Uterus (tissue), 4 donors: Measurements from ENCODE around the gene ZNF283. TPM values are rescaled to one million over a fixed set of nuclear protein-coding genes. Genes with fewer than 3 reads are reported as not detected.

Experiments used
- DNase-seq, 2 donors: peaks; one replicate each; pipeline ENCODE4 v3.0.0-alpha.2; 2019 to 2020
- H3K27ac ChIP-seq, 2 donors: fragments of 200-600 bp; sonication (generic); 1 replicate in 1 of 2; 2 replicates in 1 of 2; pipeline ENCODE4 v1.5.1; 2016 to 2018
- H3K27me3 ChIP-seq, 2 donors: fragments of 200-600 bp; sonication (generic); one replicate each; pipeline ENCODE4 v1.5.1; 2018 to 2019; ENCODE audit warnings: control low read depth in 1 of 2
- H3K36me3 ChIP-seq, 2 donors: fragments of 200-600 bp; sonication (generic); one replicate each; pipeline ENCODE4 v1.5.1; 2019; ENCODE audit warnings: control low read depth in 1 of 2
- H3K4me1 ChIP-seq, 2 donors: fragments of 200-600 bp; sonication (generic); one replicate each; pipeline ENCODE4 v1.5.1; 2018 to 2019; ENCODE audit warnings: control low read depth in 1 of 2
- H3K4me3 ChIP-seq, 2 donors: fragments of 200-600 bp; sonication (generic); 1 replicate in 1 of 2; 2 replicates in 1 of 2; pipeline ENCODE4 v1.5.1; 2018 to 2019; ENCODE audit warnings: mild to moderate bottlenecking in 1 of 2
- H3K9me3 ChIP-seq, 2 donors: fragments of 200-600 bp; sonication (generic); one replicate each; pipeline ENCODE4 v1.5.1; 2019; ENCODE audit warnings: control low read depth in 1 of 2
- POLR2A ChIP-seq, 2 donors: fragments of 450-650 bp; IDR thresholded peaks; one replicate each; pipeline ENCODE4 v1.6.1; 2016; ENCODE audit warnings: antibody characterized with exemption in 2 of 2, mild to moderate bottlenecking in 1 of 2, moderate library complexity in 1 of 2
- intact Hi-C: fragments of 100-400 bp; cut with DNase I; formaldehyde crosslinking; loops from one replicate; pipeline ENCODE4 v1.15.1; 2023; ENCODE audit warnings: low total_unique reads
- total RNA-seq, 4 donors: library from RNA; depleted of rRNA in 3 of 4; stranded (reverse); fragments of >200 nt in 3 of 4; gene quantifications; one replicate each; pipeline versions ENCODE4 v1.1.0 to v1.2.4, GENCODE V29; 2014 to 2023
- TF ChIP-seq, protein P1 (sequence below), 4 experiments: fragments of 200-600 bp in 2 of 4; fragments of 450-650 bp in 2 of 4; sonication (generic) in 2 of 4; IDR thresholded peaks; one replicate each; pipeline ENCODE4 v1.5.1; 2016 to 2019; ENCODE audit warnings: antibody characterized with exemption in 4 of 4, mild to moderate bottlenecking in 2 of 4, moderate library complexity in 1 of 4
- donor health status: DM: yes; HTN: yes; CAD: no.

Gene ZNF283
- total RNA-seq, 4 donors from 2014 or later, result 1.8 to 52.6 (median 14.1) TPM

GRCh38 chr19:43789029-43789428 is 38.1 kb upstream of the ZNF283 start:
- no peak for DNase-seq
- Histone ChIP-seq H3K4me3 (no peak overlapping the region), H3K4me1 (no peaks in the 10 kb centered on the region), H3K27me3 (no peaks in the 10 kb centered on the region), H3K27ac (no peak overlapping the region), H3K36me3 (no peaks in the 10 kb centered on the region), H3K9me3 (no peaks in the 10 kb centered on the region)
- TF ChIP-seq, protein P1, sequence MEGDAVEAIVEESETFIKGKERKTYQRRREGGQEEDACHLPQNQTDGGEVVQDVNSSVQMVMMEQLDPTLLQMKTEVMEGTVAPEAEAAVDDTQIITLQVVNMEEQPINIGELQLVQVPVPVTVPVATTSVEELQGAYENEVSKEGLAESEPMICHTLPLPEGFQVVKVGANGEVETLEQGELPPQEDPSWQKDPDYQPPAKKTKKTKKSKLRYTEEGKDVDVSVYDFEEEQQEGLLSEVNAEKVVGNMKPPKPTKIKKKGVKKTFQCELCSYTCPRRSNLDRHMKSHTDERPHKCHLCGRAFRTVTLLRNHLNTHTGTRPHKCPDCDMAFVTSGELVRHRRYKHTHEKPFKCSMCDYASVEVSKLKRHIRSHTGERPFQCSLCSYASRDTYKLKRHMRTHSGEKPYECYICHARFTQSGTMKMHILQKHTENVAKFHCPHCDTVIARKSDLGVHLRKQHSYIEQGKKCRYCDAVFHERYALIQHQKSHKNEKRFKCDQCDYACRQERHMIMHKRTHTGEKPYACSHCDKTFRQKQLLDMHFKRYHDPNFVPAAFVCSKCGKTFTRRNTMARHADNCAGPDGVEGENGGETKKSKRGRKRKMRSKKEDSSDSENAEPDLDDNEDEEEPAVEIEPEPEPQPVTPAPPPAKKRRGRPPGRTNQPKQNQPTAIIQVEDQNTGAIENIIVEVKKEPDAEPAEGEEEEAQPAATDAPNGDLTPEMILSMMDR (IDR thresholded peaks at IDR 0.05), result no peak
- TF ChIP-seq POLR2A (IDR thresholded peaks at IDR 0.05), result no peak
- intact Hi-C loops, result no loop called here

- intact Hi-C loops, result no loop called here
- no peaks in the 10 kb centered on the region for H3K9me3 ChIP-seq
- H3K4me3 ChIP-seq, result no peak overlapping the region
- H3K4me1 ChIP-seq, result no peaks in the 10 kb centered on the region
- H3K27ac ChIP-seq, result no peak overlapping the region
- no peaks in the 10 kb centered on the region for H3K27me3 ChIP-seq
- DNase-seq, result no peak
- TF ChIP-seq, protein P1 (IDR thresholded peaks at IDR 0.05), result no peak
- TF ChIP-seq POLR2A (IDR thresholded peaks at IDR 0.05), result no peak
- H3K36me3 ChIP-seq, result no peaks in the 10 kb centered on the region
Observed at GRCh38 chr19:43790587-43790986, 36.5 kb upstream of the ZNF283 start.

DNA sequence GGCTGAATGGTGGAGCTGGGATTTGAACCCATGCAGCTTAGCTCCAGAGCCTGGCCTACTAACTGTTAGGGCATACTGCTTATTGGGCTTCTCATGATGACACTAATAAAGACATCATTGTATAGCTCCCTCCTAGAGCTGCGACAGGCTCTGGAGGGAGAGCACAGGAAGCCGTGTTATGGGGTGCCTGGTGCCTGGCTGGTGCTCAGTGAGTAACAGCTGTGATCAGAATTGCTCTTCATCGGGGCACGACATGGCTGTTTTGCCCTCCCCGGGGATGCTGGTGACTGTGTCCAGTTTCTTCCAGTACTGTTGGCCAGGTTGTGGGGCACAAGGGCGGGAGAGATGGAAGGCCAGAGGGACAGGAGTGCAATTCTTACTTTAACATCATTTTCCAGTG is 30.0 kb upstream of the ZNF283 start:
- Histone ChIP-seq H3K27me3 (no peaks in the 10 kb centered on the region), H3K27ac (no peak overlapping the region), H3K36me3 (no peaks in the 10 kb centered on the region), H3K9me3 (no peaks in the 10 kb centered on the region), H3K4me1 (peaks cover 0 to 5% of the 10 kb centered on the region in 2 donors), H3K4me3 (no peak overlapping the region)
- DNase-seq, result no peak
- no peak for TF ChIP-seq POLR2A (IDR thresholded peaks at IDR 0.05)
- TF ChIP-seq, protein P1 (IDR thresholded peaks at IDR 0.05), result no peak
- intact Hi-C loops, result no loop called here

GRCh38 chr19:43797556-43797955 is 29.6 kb upstream of the ZNF283 start:
- Histone ChIP-seq H3K4me3 (no peak overlapping the region), H3K4me1 (peaks cover 0 to 5% of the 10 kb centered on the region in 2 donors), H3K9me3 (no peaks in the 10 kb centered on the region), H3K27ac (no peak overlapping the region), H3K36me3 (no peaks in the 10 kb centered on the region), H3K27me3 (no peaks in the 10 kb centered on the region)
- intact Hi-C loops, result no loop called here
- DNase-seq, result no peak
- TF ChIP-seq POLR2A (IDR thresholded peaks at IDR 0.05), result no peak
- TF ChIP-seq, protein P1 (IDR thresholded peaks at IDR 0.05), result no peak

DNA sequence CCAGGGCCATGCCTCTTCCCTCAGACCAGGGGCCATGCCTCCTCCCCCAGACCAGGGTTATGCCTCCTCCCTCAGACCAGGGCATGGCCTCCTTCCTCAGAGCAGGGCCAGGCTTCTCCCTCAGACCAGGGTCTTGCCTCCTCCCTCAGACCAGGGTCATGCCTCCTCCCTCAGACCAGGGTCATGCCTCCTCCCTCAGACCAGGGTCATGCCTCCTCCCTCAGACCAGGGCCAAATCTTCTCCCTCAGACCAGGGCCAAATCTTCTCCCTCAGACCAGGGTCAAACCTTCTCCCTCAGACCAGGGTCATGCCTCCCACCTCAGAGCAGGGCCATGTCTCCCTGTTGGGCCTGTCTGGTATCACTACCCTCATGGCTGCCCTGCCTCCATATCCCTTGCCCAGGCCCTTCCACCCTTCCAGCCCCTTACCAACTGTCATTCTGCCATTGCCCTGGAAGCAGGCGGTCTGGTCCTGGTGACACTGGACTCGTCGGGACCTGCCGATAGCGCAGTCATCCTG is 29.0 kb upstream of the ZNF283 start:
- Histone ChIP-seq H3K27ac (no peak overlapping the region), H3K9me3 (no peaks in the 10 kb centered on the region), H3K27me3 (no peaks in the 10 kb centered on the region), H3K4me3 (peak overlapping the region in 1 of 2 donors; percentile 12), H3K4me1 (peaks cover 0 to 5% of the 10 kb centered on the region in 2 donors), H3K36me3 (no peaks in the 10 kb centered on the region)
- no peak for TF ChIP-seq POLR2A (IDR thresholded peaks at IDR 0.05)
- TF ChIP-seq, protein P1 (IDR thresholded peaks at IDR 0.05), result no peak
- no peak for DNase-seq
- intact Hi-C loops, result no loop called here
